IMR-90 (cell line): ENCODE results near the gene MOV10. TPM values are rescaled to one million over a fixed set of nuclear protein-coding genes. Genes with fewer than 3 reads are reported as not detected.

ENCODE experiments used
- ATAC-seq: fragments of 200-7000 bp; cut with Tn5 transposase; 2 replicates; pipeline ENCODE4 v1.9.1; 2020; ENCODE audit warnings: low read depth, mild to moderate bottlenecking, moderate library complexity
- BruUV-seq: library from RNA; stranded (reverse); fragments of 400-500 nt; replicated peaks from 2 replicates; lab custom pipeline; 2021; lab: Mats Ljungman, UMichigan
- CTCF ChIA-PET: fragments of 300-600 bp; formaldehyde crosslinking; extraction: SDS; loops from one replicate; lab custom pipeline; 2021; ENCODE audit warnings: antibody characterized with exemption; lab: Yijun Ruan, JAX
- POLR2A ChIA-PET: fragments of 300-600 bp; sonication (Branson Sonifier 250); formaldehyde crosslinking; loops from one replicate; lab custom pipeline; 2022; ENCODE audit warnings: antibody characterized with exemption; ENCODE audit not compliant: unreplicated experiment; lab: Charles Lee
- DNase-seq: peaks from one replicate; pipeline ENCODE4 v3.0.0; 2013
- H2AFZ ChIP-seq: replicated peaks from 2 replicates; pipeline ENCODE3; 2013; ENCODE audit warnings: low read length, mild to moderate bottlenecking; ENCODE audit not compliant: poor library complexity
- H2AK5ac ChIP-seq: 2 replicates; pipeline ENCODE4 v1.6.1; 2013; ENCODE audit warnings: low read depth, low read length, inconsistent platforms
- H2AK9ac ChIP-seq: replicated peaks from 2 replicates; pipeline ENCODE3; 2013; ENCODE audit warnings: mild to moderate bottlenecking, low read depth, low read length, moderate library complexity; ENCODE audit not compliant: poor library complexity
- H2BK120ac ChIP-seq: 2 replicates; pipeline ENCODE4 v1.6.1; 2013; ENCODE audit warnings: low read depth, low read length, inconsistent platforms
- H2BK15ac ChIP-seq: 3 replicates; pipeline ENCODE4 v1.6.1; 2013; ENCODE audit warnings: low read depth, low read length, inconsistent platforms
- H2BK20ac ChIP-seq: 2 replicates; pipeline ENCODE4 v1.6.1; 2013; ENCODE audit warnings: low read depth, mild to moderate bottlenecking, inconsistent platforms, low read length, moderate library complexity
- H2BK5ac ChIP-seq: 2 replicates; pipeline ENCODE4 v1.6.1; 2013; ENCODE audit warnings: mild to moderate bottlenecking, low read depth, low read length, inconsistent platforms; ENCODE audit not compliant: poor library complexity, severe bottlenecking
- H3K14ac ChIP-seq: replicated peaks from 2 replicates; pipeline ENCODE4 v1.6.1; 2013; ENCODE audit warnings: low read depth, low read length, inconsistent platforms
- H3K18ac ChIP-seq: 2 replicates; pipeline ENCODE4 v1.6.1; 2013; ENCODE audit warnings: low read depth, low read length, control low read depth
- H3K23ac ChIP-seq: 2 replicates; pipeline ENCODE4 v1.6.1; 2013; ENCODE audit warnings: low read depth, low read length, inconsistent platforms
- H3K27ac ChIP-seq: 2 replicates; pipeline ENCODE4 v1.5.1; 2013; ENCODE audit warnings: mild to moderate bottlenecking, control low read depth, low read length; ENCODE audit not compliant: insufficient read depth
- H3K27me3 ChIP-seq: 2 replicates; pipeline ENCODE4 v1.6.1; 2013; ENCODE audit warnings: low read length; ENCODE audit not compliant: control insufficient read depth, insufficient read depth
- H3K36me3 ChIP-seq: 2 replicates; pipeline ENCODE4 v1.6.1; 2013; ENCODE audit warnings: low read length, mixed read lengths; ENCODE audit not compliant: control insufficient read depth, insufficient read depth
- H3K4ac ChIP-seq: 2 replicates; pipeline ENCODE4 v1.6.1; 2013; ENCODE audit warnings: low read depth, low read length, inconsistent platforms
- H3K4me1 ChIP-seq: 2 replicates; pipeline ENCODE4 v1.6.1; 2013; ENCODE audit warnings: low read length, mixed read lengths; ENCODE audit not compliant: control insufficient read depth, insufficient read depth
- H3K4me2 ChIP-seq: 2 replicates; pipeline ENCODE4 v1.6.1; 2013; ENCODE audit warnings: low read depth, mild to moderate bottlenecking, control low read depth, low read length, moderate library complexity
- H3K4me3 ChIP-seq: 2 replicates; pipeline ENCODE4 v1.5.1; 2013; ENCODE audit warnings: low read depth, mild to moderate bottlenecking, control low read depth, low read length, moderate library complexity; ENCODE audit not compliant: insufficient read depth
- H3K56ac ChIP-seq: 2 replicates; pipeline ENCODE4 v1.6.1; 2013; ENCODE audit warnings: low read length, inconsistent platforms; ENCODE audit not compliant: insufficient read depth; ENCODE audit errors: extremely low read depth
- H3K79me1 ChIP-seq, 2 experiments: 2 replicates each; pipeline ENCODE4 v1.6.1; 2013; ENCODE audit warnings: low read length in 2 of 2, inconsistent platforms in 1 of 2, low read depth in 1 of 2
- H3K9ac ChIP-seq: 2 replicates; pipeline ENCODE4 v1.6.1; 2013; ENCODE audit warnings: low read depth, low read length, control low read depth
- H3K9me1 ChIP-seq: 2 replicates; pipeline ENCODE4 v1.6.1; 2013; ENCODE audit warnings: low read length, inconsistent platforms; ENCODE audit not compliant: insufficient read depth
- H3K9me3 ChIP-seq: 2 replicates; pipeline ENCODE4 v1.6.1; 2013; ENCODE audit warnings: low read length; ENCODE audit not compliant: control insufficient read depth, insufficient read depth
- H4K20me1 ChIP-seq: 2 replicates; pipeline ENCODE4 v1.6.1; 2013; ENCODE audit warnings: low read length, inconsistent platforms; ENCODE audit not compliant: insufficient read depth
- H4K5ac ChIP-seq: 2 replicates; pipeline ENCODE4 v1.6.1; 2013; ENCODE audit warnings: mild to moderate bottlenecking, low read depth, low read length, control low read depth
- H4K8ac ChIP-seq, 2 experiments: 2 replicates each; pipeline ENCODE4 v1.6.1; 2013; ENCODE audit warnings: low read depth in 2 of 2, low read length in 2 of 2, control low read depth in 1 of 2, inconsistent platforms in 1 of 2
- H4K91ac ChIP-seq: 2 replicates; pipeline ENCODE4 v1.6.1; 2013; ENCODE audit warnings: low read depth, low read length, inconsistent platforms; ENCODE audit not compliant: insufficient read depth
- BHLHE40 ChIP-seq: fragments of 150-350 bp; IDR thresholded peaks from 2 replicates; pipeline ENCODE4 v1.6.1; 2016; ENCODE audit warnings: mild to moderate bottlenecking, low read depth, low read length
- CEBPB ChIP-seq: IDR thresholded peaks from 2 replicates; pipeline ENCODE4 v1.6.1; 2012; ENCODE audit warnings: low read depth, low read length, improper control_type of control experiment
- CHD1 ChIP-seq: IDR thresholded peaks from 2 replicates; pipeline ENCODE4 v1.6.1; 2012; ENCODE audit warnings: low read depth, low read length, improper control_type of control experiment
- MAFK ChIP-seq: IDR thresholded peaks from 2 replicates; pipeline ENCODE4 v1.6.1; 2012; ENCODE audit warnings: low read depth, low read length, improper control_type of control experiment
- MAZ ChIP-seq: IDR thresholded peaks from 2 replicates; pipeline ENCODE4 v1.6.1; 2012; ENCODE audit warnings: low read depth, mild to moderate bottlenecking, low read length, improper control_type of control experiment, moderate library complexity, borderline replicate concordance
- MXI1 ChIP-seq: IDR thresholded peaks from 2 replicates; pipeline ENCODE4 v1.6.1; 2012; ENCODE audit warnings: low read depth, mild to moderate bottlenecking, low read length, moderate library complexity, borderline replicate concordance
- NFE2L2 ChIP-seq: fragments of 150-350 bp; IDR thresholded peaks from 2 replicates; pipeline ENCODE4 v1.6.1; 2016; ENCODE audit warnings: low read depth, mild to moderate bottlenecking, low read length
- POLR2A ChIP-seq: IDR thresholded peaks from 2 replicates; pipeline ENCODE4 v1.6.1; 2012; ENCODE audit warnings: mild to moderate bottlenecking, low read depth, low read length
- RAD21 ChIP-seq: IDR thresholded peaks from 2 replicates; pipeline ENCODE4 v1.6.1; 2012; ENCODE audit warnings: low read length, improper control_type of control experiment
- RCOR1 ChIP-seq: IDR thresholded peaks from 2 replicates; pipeline ENCODE4 v1.6.1; 2012; ENCODE audit warnings: mild to moderate bottlenecking, low read length, improper control_type of control experiment; ENCODE audit not compliant: insufficient replicate concordance
- RFX5 ChIP-seq: IDR thresholded peaks from 2 replicates; pipeline ENCODE4 v1.8.0; 2012; ENCODE audit warnings: low read depth, mild to moderate bottlenecking, low read length, moderate library complexity
- SMC3 ChIP-seq: fragments of 150-350 bp; IDR thresholded peaks from 2 replicates; pipeline ENCODE4 v1.6.1; 2016; ENCODE audit warnings: low read depth, mild to moderate bottlenecking, antibody characterized with exemption, low read length, moderate library complexity
- USF2 ChIP-seq: fragments of 150-350 bp; IDR thresholded peaks from 2 replicates; pipeline ENCODE4 v1.6.1; 2017; ENCODE audit warnings: mild to moderate bottlenecking, antibody characterized with exemption, low read length, low read depth
- WGBS, 2 experiments: methylation state at CpG; one replicate each; pipeline versions ENCODE4 v1.1.5 to v1.1.7; 2013; ENCODE audit warnings: missing lambda C conversion rate in 2 of 2; ENCODE audit not compliant: insufficient read length in 1 of 2; ENCODE audit errors: extremely low coverage in 2 of 2; 5-methylcytosine and 5-hydroxymethylcytosine counted together
- dilution Hi-C: fragments of 300-500 bp; cut with HindIII; formaldehyde crosslinking; loops from one replicate; pipeline ENCODE4 v1.14.3; 2018; ENCODE audit warnings: low sequenced_read_pairs; ENCODE audit not compliant: unreplicated experiment
- in situ Hi-C: fragments of 300-500 bp; cut with MboI; formaldehyde crosslinking; loops from 3 replicates; pipeline ENCODE4 v1.14.3; 2019; ENCODE audit warnings: low sequenced_read_pairs, inconsistent platforms, mixed read lengths
- intact Hi-C: fragments of 100-400 bp; cut with micrococcal nuclease; formaldehyde crosslinking; loops from 2 replicates; pipeline ENCODE4 v1.10.0; 2022
- polyA plus RNA-seq, 3 experiments: library from polyadenylated mRNA; depleted of rRNA; stranded (reverse); fragments of >200 nt; gene quantifications; 2 replicates each; pipeline ENCODE4 v1.2.3, GENCODE V29; 2012; ENCODE audit warnings: low replicate concordance in 1 of 3
- total RNA-seq: library from RNA; depleted of rRNA; stranded (reverse); fragments of >200 nt; gene quantifications from 2 replicates; pipeline ENCODE4 v1.2.3, GENCODE V29; 2012

MOV10 gene
- total and polyA plus RNA-seq, 2 of the 4 experiments (the other 2 are of a cell fraction): 36.7 to 103 TPM

- no peak overlapping the region for H2BK120ac ChIP-seq
- H3K27me3 ChIP-seq: peaks cover 4% of the 10 kb centered on the region; the same call in 1 of the 2 replicates
- no peak overlapping the region for H4K91ac ChIP-seq
- no peak overlapping the region for H4K8ac ChIP-seq
- H3K4me1 ChIP-seq: peaks cover 9% of the 10 kb centered on the region
- no peak overlapping the region for H3K56ac ChIP-seq
- H3K9ac ChIP-seq: no peak overlapping the region
- intact Hi-C loops: no loop called here
- no peak overlapping the region for H3K4ac ChIP-seq
- H3K79me1 ChIP-seq: no peaks in the 10 kb centered on the region
- H3K23ac ChIP-seq: no peak overlapping the region
- H3K4me2 ChIP-seq: no peak overlapping the region
- no peaks in the 10 kb centered on the region for H3K9me3 ChIP-seq
- no peak overlapping the region for H3K14ac ChIP-seq
- BruUV-seq: no TSS peak
- dilution Hi-C loops: no loop called here
- no peak overlapping the region for H3K4me3 ChIP-seq
- TF ChIP-seq CEBPB (no peak), MAZ (no peak), MAFK (no peak), POLR2A (no peak), RAD21 (no peak), SMC3 (no peak), NFE2L2 (no peak), RFX5 (no peak), CHD1 (no peak), BHLHE40 (no peak), MXI1 (no peak), USF2 (no peak), RCOR1 (no peak)
- no peak overlapping the region for H3K27ac ChIP-seq
- no CpG with 5 or more reads among the region's 3 CpGs for WGBS, 2 experiments
- ChIA-PET CTCF (interaction anchor here (1.3 to 1.4 kb wide), 2 partner anchors 23 to 84 kb away, joined by 5 to 8 read pairs; no protein-coding TSS in a partner anchor), POLR2A (no interaction called here)
- H2AFZ ChIP-seq: no peak overlapping the region
- no peak overlapping the region for H2AK9ac ChIP-seq
- H2BK15ac ChIP-seq: no peak overlapping the region
- no peaks in the 10 kb centered on the region for H3K36me3 ChIP-seq
- no peak overlapping the region for H4K5ac ChIP-seq
- H2AK5ac ChIP-seq: no peak overlapping the region
- no peak overlapping the region for H2BK20ac ChIP-seq
- H3K18ac ChIP-seq: no peak overlapping the region
- ATAC-seq: no peak
- DNase-seq: no peak
- in situ Hi-C loops: loop anchor here (10.0 to 25.0 kb wide), 2 partner anchors 324 to 967 kb away; no protein-coding TSS in a partner anchor
- no peaks in the 10 kb centered on the region for H4K20me1 ChIP-seq
- H3K9me1 ChIP-seq: peaks cover 4% of the 10 kb centered on the region
- H2BK5ac ChIP-seq: no peak overlapping the region
Measured at GRCh38 chr1:112720800-112721199, 46.3 kb downstream of the MOV10 start.
